ENCODE measurements around the gene SCAMP1. TPM values are rescaled to one million over a fixed set of nuclear protein-coding genes. Genes with fewer than 3 reads are reported as not detected.
A peak's percentile ranks its signal among the peaks of the same experiment; 100 is the strongest.

The SCAMP1 gene
- total and polyA plus RNA-seq, 2 of the 8 experiments (the other 6 are each of a cell fraction or from before 2014, with no cell fraction given) = 18.6 to 55.9 TPM

GRCh38 chr5:78367318-78367991 is 7.0 kb downstream of the SCAMP1 start:
- no peak overlapping the region for H4K5ac ChIP-seq (ENCODE audit: insufficient read length, low read depth, low read length)
- no peak overlapping the region for H4K8ac ChIP-seq (ENCODE audit: extremely low read depth, insufficient read depth, low read length)
- 89% methylated on average over 6 of the region's 6 CpGs; no CpG with 5 or more reads in 1 of the 2 experiments for WGBS, 2 experiments (ENCODE audit: extremely low coverage in 1 of 2, insufficient coverage in 1 of 2, insufficient read length in 1 of 2, insufficient replicate concordance in 2 of 2, low coverage in 1 of 2, low lambda C conversion rate in 2 of 2, missing lambda C conversion rate in 1 of 2)
- H2BK5ac ChIP-seq (ENCODE audit: low read depth, low read length) = no peak overlapping the region
- no peak overlapping the region for H4K91ac ChIP-seq (replicated peaks; ENCODE audit: insufficient read length, low read length)
- H3K18ac ChIP-seq (ENCODE audit: extremely low read depth, low read length) = no peak overlapping the region
- no peak overlapping the region for H2BK15ac ChIP-seq (ENCODE audit: low read length)
- H2AK5ac ChIP-seq (ENCODE audit: low read depth, low read length) = no peak overlapping the region
- H3K36me3 ChIP-seq (ENCODE audit: control insufficient read depth in 2 of 4, insufficient read depth in 4 of 4, low read length in 3 of 4) = no peaks in the 10 kb centered on the region
- H2BK20ac ChIP-seq (ENCODE audit: low read length) = no peak overlapping the region
- H3K56ac ChIP-seq (replicated peaks; ENCODE audit: insufficient read length, low read depth, low read length) = no peak overlapping the region
- no peak overlapping the region for H3K23ac ChIP-seq (ENCODE audit: insufficient read length)
- H3K79me2 ChIP-seq (ENCODE audit: control insufficient read depth in 1 of 2, insufficient read depth in 2 of 2, low read length in 2 of 2) = peaks cover 3 to 87% of the 10 kb centered on the region in 2 experiments; a peak in 2 of 4 replicates
- no peak overlapping the region for H3K14ac ChIP-seq (ENCODE audit: insufficient read length)
- H2BK120ac ChIP-seq (replicated peaks; ENCODE audit: low read depth, low read length) = no peak overlapping the region
- H3K4me3 ChIP-seq (ENCODE audit: extremely low read depth in 1 of 4, insufficient read depth in 2 of 4, low read depth in 3 of 4, low read length in 4 of 4) = no peak overlapping the region
- no peak overlapping the region for H3K4ac ChIP-seq (replicated peaks; ENCODE audit: insufficient read length, low read depth, low read length)
- FAIRE-seq (peak; percentile 24), DNase-seq (ENCODE audit: low read depth in 1 of 2, low spot score in 2 of 2) (no peak)
- H3K4me1 ChIP-seq (replicated peaks in 1 of 4; ENCODE audit: control insufficient read depth in 3 of 4, insufficient read depth in 4 of 4, low read length in 3 of 4) = no peaks in the 10 kb centered on the region; a peak in 1 of 7 replicates
- CTCF ChIA-PET (ENCODE audit: partially characterized antibody) = interaction anchor here (1.3 to 1.4 kb wide), 4 partner anchors 10 to 46 kb away, joined by 3 to 7 read pairs (median 4); no protein-coding TSS in a partner anchor
- no peak overlapping the region for H2AFZ ChIP-seq (ENCODE audit: low read length)
- H2BK12ac ChIP-seq (ENCODE audit: low read depth, low read length) = no peak overlapping the region
- no peaks in the 10 kb centered on the region for H3K79me1 ChIP-seq (ENCODE audit: low read depth, low read length)
- H4K20me1 ChIP-seq (replicated peaks in 1 of 2; ENCODE audit: control insufficient read depth in 1 of 2, insufficient read depth in 2 of 2, low read length in 2 of 2) = peaks cover 0 to 2% of the 10 kb centered on the region in 2 experiments
- no peak overlapping the region for H3K4me2 ChIP-seq (ENCODE audit: insufficient read depth in 1 of 2, low read depth in 2 of 2, low read length in 2 of 2)
- H3K27me3 ChIP-seq (replicated peaks in 1 of 4; ENCODE audit: control insufficient read depth in 3 of 4, extremely low read depth in 1 of 4, insufficient read depth in 3 of 4, low read length in 3 of 4) = no peaks in the 10 kb centered on the region
- no peaks in the 10 kb centered on the region for H3K23me2 ChIP-seq (ENCODE audit: low read depth, low read length)
- no peaks in the 10 kb centered on the region for H3K9me3 ChIP-seq (ENCODE audit: insufficient read depth in 2 of 2, low read depth in 1 of 2, low read length in 1 of 2)
- POLR2A ChIA-PET (ENCODE audit: partially characterized antibody) = no interaction called here
- TF ChIP-seq CTCF (IDR thresholded peaks at IDR 0.05; ENCODE audit: control extremely low read depth in 1 of 3, insufficient read depth in 1 of 3, low read depth in 1 of 3, low read length in 3 of 3) (peak in 2 of 3 experiments; percentile 12 to 38; a peak in 2 of 4 replicates), SP4 (IDR thresholded peaks at IDR 0.05; ENCODE audit: low read length) (no peak), RAD21 (IDR thresholded peaks at IDR 0.05 in 1 of 2, conservative IDR thresholded peaks at IDR 0.05 in 1 of 2; ENCODE audit: low read depth in 2 of 2, low read length in 2 of 2) (peak in 1 of 2 experiments; percentile 10; a peak in 1 of 4 replicates)
- H3K27ac ChIP-seq (ENCODE audit: low read depth, low read length) = no peak overlapping the region
- H3K9ac ChIP-seq (replicated peaks in 1 of 4; ENCODE audit: extremely low read depth in 1 of 4, low read depth in 3 of 4, low read length in 3 of 4) = no peak overlapping the region
